ENCODE data around the gene CD68.
A peak's percentile ranks its signal among the peaks of the same experiment; 100 is the strongest.
"Not testable (repeated sequence)": the region's sequence is repeated elsewhere in the genome, so short reads cannot be mapped to it uniquely, and the experiment has no call there.

CD68 gene

DNA sequence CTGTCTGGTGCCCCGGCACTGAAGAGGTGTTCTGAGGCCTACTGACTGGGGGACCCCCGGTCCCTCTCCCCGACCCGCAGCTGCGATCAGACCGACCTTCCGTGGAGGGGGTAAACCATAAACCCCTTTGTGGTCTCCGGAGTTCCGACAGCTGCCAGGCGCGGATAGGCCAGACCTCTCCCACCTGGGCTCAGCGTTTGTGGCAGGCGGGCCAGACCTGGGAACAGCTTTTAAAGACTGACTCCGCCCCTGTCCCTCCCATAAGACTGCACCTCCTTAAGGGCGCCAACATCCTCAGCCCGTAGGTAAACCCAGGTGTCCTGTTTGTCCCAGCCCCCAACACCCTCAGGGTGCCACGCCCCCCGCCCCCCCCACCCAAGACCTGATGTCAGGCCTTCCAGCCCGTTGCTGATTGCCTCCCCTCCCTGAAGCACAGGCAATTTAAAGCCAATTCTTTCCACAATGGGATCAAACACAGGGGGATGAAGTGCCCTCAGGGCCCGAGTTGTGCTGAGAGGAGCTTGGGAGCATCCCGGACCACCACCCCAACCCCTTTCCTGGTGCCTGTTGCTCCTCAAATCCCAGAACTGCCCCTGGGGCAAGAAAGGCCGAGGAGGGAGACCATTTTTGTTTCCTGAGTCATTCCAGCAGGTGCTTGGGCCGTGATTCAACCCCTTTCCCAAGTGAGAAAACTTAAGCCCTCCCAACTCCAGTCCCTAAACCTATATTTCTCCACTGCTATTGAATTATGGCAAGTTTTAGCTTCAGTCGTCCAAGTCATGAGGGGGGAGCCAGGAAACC lies 10.7 kb downstream of the CD68 start, which contains the start of gene SOX15:
SOX15 (minus strand) TSS at position 204 of the 801 bp plus-strand sequence. CDS start 418 bp downstream, outside the sequence.
- no peak for TF ChIP-seq CTCF (IDR thresholded peaks at IDR 0.05; ENCODE audit: insufficient read depth, missing control alignments)
- DNase-seq (ENCODE audit: insufficient read length, low spot score): no peak
- no peak for FAIRE-seq

DNA sequence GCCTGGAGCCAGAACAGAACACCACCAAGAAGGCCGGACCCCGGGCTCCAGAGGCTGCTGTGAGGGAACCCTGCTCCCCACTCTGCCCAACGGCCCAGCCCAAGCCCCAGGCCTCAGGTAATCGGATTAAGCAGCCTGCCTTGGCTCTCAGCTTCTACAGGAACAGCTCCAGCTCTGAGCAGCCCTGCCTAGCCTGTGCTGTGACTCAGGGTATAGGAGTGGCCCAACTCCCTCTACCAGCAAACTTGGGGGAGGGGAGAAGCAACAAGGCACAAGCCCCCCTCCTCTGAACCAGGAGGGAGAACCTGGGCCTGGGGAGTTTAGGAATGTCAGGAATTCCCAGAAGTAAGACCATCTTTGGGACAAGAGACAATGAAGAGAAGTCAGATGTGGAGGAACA lies 11.3 kb downstream of the CD68 start:
- no peak for TF ChIP-seq CTCF (IDR thresholded peaks at IDR 0.05; ENCODE audit: insufficient read depth, missing control alignments)
- DNase-seq (ENCODE audit: insufficient read length, low spot score) (peak; percentile 98), FAIRE-seq (no peak)

GRCh38 chr17:7591596-7591995 lies 12.2 kb downstream of the CD68 start:
- DNase-seq (ENCODE audit: insufficient read length, low spot score): no peak
- no peak for FAIRE-seq

DNA sequence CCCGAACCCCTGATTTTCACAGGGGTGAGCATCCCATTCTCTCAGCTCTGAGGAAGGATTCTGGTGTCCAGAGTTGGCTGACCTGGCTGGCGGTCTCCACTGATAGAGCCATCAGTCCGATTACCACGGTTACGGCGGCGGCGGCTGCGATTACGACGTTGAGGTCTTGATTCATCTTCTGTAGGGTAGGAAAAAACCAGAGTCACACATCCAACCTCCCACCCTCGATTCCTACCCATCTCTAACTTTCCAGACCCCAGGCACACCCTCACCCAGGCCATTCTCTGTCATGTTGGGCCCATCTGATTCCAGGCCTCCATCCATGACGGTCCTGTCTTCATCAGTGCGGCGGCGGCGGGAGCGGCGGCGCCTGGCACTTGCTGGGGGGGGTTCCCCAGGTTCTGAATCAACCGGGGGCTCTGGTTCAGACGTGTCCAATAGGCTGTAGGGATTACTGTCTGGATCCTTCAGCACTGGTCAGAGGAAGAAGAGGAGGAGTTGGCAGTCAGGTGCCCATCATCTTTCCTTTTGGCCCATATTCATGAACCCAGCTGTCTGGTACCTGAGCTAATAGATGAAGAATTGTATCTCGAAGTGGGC lies 13.1 kb downstream of the CD68 start:
- FAIRE-seq (no peak), DNase-seq (ENCODE audit: insufficient read length, low spot score) (no peak)
- no peak for TF ChIP-seq CTCF (IDR thresholded peaks at IDR 0.05; ENCODE audit: insufficient read depth, missing control alignments)

More at GRCh38 chr17:7591596-7591995, 12.2 kb downstream of the CD68 start:
- TF ChIP-seq CTCF (IDR thresholded peaks at IDR 0.05; ENCODE audit: insufficient read depth, missing control alignments): no peak

- FAIRE-seq (no peak), DNase-seq (ENCODE audit: insufficient read length, low spot score) (no peak)
- no peak for TF ChIP-seq CTCF (IDR thresholded peaks at IDR 0.05; ENCODE audit: insufficient read depth, missing control alignments)
Measured at GRCh38 chr17:7593296-7593695, 13.9 kb downstream of the CD68 start.

DNA sequence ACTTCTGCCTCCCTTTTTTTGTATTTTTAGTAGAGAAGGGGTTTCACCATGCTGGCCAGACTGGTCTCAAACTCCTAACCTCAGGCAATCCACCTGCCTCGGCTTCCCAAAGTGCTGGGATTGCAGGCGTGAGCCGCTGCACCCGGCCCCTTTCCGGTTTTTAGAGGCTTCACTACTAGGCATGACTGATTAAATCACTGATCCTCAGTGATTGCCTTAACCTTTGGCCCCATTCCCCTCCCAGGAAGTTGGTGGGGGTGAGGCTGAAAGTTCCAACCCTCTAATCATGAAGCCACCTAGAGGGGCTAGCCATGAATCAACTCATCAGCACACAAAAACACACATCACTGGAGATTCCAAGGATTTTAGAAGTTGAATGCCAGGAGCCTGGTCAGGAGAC lies 18.1 kb downstream of the CD68 start:
- not testable (repeated sequence) for DNase-seq (ENCODE audit: insufficient read length, low spot score); FAIRE-seq

DNA sequence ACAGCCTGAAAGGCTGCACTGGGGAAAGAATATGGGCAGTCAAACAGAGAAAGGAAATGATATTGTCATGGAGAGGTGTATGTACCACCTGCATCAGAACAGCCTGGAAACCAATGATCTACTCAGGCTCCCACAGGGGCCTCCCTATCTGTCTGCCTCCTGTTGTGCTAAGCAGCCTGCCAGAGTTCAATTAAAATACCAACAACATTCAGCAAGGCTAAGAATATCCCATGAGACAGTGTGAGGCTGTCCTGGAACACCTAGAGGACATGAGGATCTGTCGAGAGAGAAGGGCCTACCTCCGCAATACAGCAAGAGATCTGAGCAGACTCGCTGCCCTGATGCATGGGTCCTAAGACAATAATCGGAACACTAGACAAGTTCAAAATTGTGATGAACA lies 26.8 kb downstream of the CD68 start:
- TF ChIP-seq CTCF (IDR thresholded peaks at IDR 0.05; ENCODE audit: insufficient read depth, missing control alignments): no peak
- no peak for DNase-seq (ENCODE audit: insufficient read length, low spot score)
- no peak for FAIRE-seq

Measured in D721Med (cell line).